Effector memory CD8-positive, alpha-beta T cell (primary cell): ENCODE data around the gene ARHGEF40.
A peak's percentile ranks its signal among the peaks of the same experiment; 100 is the strongest.

Experiments
- ATAC-seq: fragments of 150-1000 bp; cut with Tn5 transposase; replicated peaks from 2 replicates; pipeline ENCODE4 v1.10.0; 2021; ENCODE audit warnings: mild to moderate bottlenecking, moderate library complexity
- DNase-seq, 3 experiments: peaks; one replicate each; pipeline ENCODE4 v3.0.0; 2021
- H3K27ac Mint-ChIP-seq, 2 donors: one replicate each; pipeline ENCODE4 v1.8.0; 2022; ENCODE audit warnings: mild to moderate bottlenecking in 2 of 2, mixed read lengths in 2 of 2, moderate library complexity in 2 of 2
- H3K27me3 Mint-ChIP-seq, 2 donors: one replicate each; pipeline ENCODE4 v1.8.0; 2022; ENCODE audit warnings: mixed read lengths in 2 of 2
- H3K36me3 Mint-ChIP-seq: one replicate; pipeline ENCODE4 v1.8.0; 2022; ENCODE audit warnings: mild to moderate bottlenecking, moderate library complexity, mixed read lengths; ENCODE audit not compliant: insufficient read depth
- H3K4me1 Mint-ChIP-seq, 2 donors: one replicate each; pipeline ENCODE4 v1.8.0; 2022; ENCODE audit warnings: low read depth in 2 of 2, mixed read lengths in 2 of 2
- H3K4me3 Mint-ChIP-seq, 2 donors: one replicate each; pipeline ENCODE4 v1.8.0; 2022; ENCODE audit warnings: mild to moderate bottlenecking in 2 of 2, mixed read lengths in 2 of 2, moderate library complexity in 2 of 2
- H3K9me3 Mint-ChIP-seq, 2 donors: one replicate each; pipeline ENCODE4 v1.8.0; 2022; ENCODE audit warnings: mixed read lengths in 2 of 2

Gene ARHGEF40

GRCh38 chr14:21058903-21059302, 11.2 kb upstream of the ARHGEF40 start:
- DNase-seq, result no peak
- H3K4me3 Mint-ChIP-seq, result no peak overlapping the region
- no peak for ATAC-seq
- no peaks in the 10 kb centered on the region for H3K9me3 Mint-ChIP-seq
- H3K36me3 Mint-ChIP-seq, result no peaks in the 10 kb centered on the region
- H3K27ac Mint-ChIP-seq, result no peak overlapping the region
- H3K27me3 Mint-ChIP-seq, result peaks cover 43 to 54% of the 10 kb centered on the region in 2 donors
- no peaks in the 10 kb centered on the region for H3K4me1 Mint-ChIP-seq

- Mint-ChIP-seq H3K4me3 (no peak overlapping the region), H3K27me3 (peaks cover 46 to 57% of the 10 kb centered on the region in 2 donors), H3K4me1 (no peaks in the 10 kb centered on the region), H3K27ac (no peak overlapping the region), H3K9me3 (no peaks in the 10 kb centered on the region), H3K36me3 (no peaks in the 10 kb centered on the region)
- DNase-seq (no peak), ATAC-seq (no peak)
Observed at GRCh38 chr14:21059842-21060613, 10.1 kb upstream of the ARHGEF40 start.

- no peak overlapping the region for H3K4me3 Mint-ChIP-seq
- H3K27ac Mint-ChIP-seq, result no peak overlapping the region
- no peaks in the 10 kb centered on the region for H3K36me3 Mint-ChIP-seq
- DNase-seq (no peak), ATAC-seq (no peak)
- peaks cover 54 to 65% of the 10 kb centered on the region in 2 donors for H3K27me3 Mint-ChIP-seq
- H3K4me1 Mint-ChIP-seq, result no peaks in the 10 kb centered on the region
- no peaks in the 10 kb centered on the region for H3K9me3 Mint-ChIP-seq
Observed at GRCh38 chr14:21060614-21061346, 9.3 kb upstream of the ARHGEF40 start.

GRCh38 chr14:21061347-21061668, 8.8 kb upstream of the ARHGEF40 start:
- H3K9me3 Mint-ChIP-seq, result no peaks in the 10 kb centered on the region
- DNase-seq (no peak), ATAC-seq (no peak)
- no peak overlapping the region for H3K4me3 Mint-ChIP-seq
- H3K27ac Mint-ChIP-seq, result no peak overlapping the region
- H3K36me3 Mint-ChIP-seq, result no peaks in the 10 kb centered on the region
- peaks cover 59 to 70% of the 10 kb centered on the region in 2 donors for H3K27me3 Mint-ChIP-seq
- no peaks in the 10 kb centered on the region for H3K4me1 Mint-ChIP-seq

GRCh38 chr14:21063479-21063878, 6.6 kb upstream of the ARHGEF40 start:
- Mint-ChIP-seq H3K9me3 (no peaks in the 10 kb centered on the region), H3K27me3 (peaks cover 78 to 85% of the 10 kb centered on the region in 2 donors), H3K27ac (no peak overlapping the region), H3K4me3 (no peak overlapping the region), H3K36me3 (peaks cover 2% of the 10 kb centered on the region), H3K4me1 (peaks cover 1% of the 10 kb centered on the region in 2 donors)
- no peak for DNase-seq
- ATAC-seq, result no peak

GRCh38 chr14:21066882-21067502, 3.1 kb upstream of the ARHGEF40 start:
- ATAC-seq, result no peak
- no peak for DNase-seq
- H3K4me1 Mint-ChIP-seq, result peaks cover 28 to 31% of the 10 kb centered on the region in 2 donors
- H3K9me3 Mint-ChIP-seq, result no peaks in the 10 kb centered on the region
- H3K27ac Mint-ChIP-seq, result no peak overlapping the region
- peaks cover 8% of the 10 kb centered on the region for H3K36me3 Mint-ChIP-seq
- peaks cover 89 to 90% of the 10 kb centered on the region in 2 donors for H3K27me3 Mint-ChIP-seq
- no peak overlapping the region for H3K4me3 Mint-ChIP-seq

- ATAC-seq (peak; percentile 64), DNase-seq (peak; percentile 56 to 62 (median 58))
- H3K27me3 Mint-ChIP-seq, result peaks cover 89 to 90% of the 10 kb centered on the region in 2 donors
- H3K27ac Mint-ChIP-seq, result peak overlapping the region; percentile 92 to 93
- peak overlapping the region; percentile 85 to 86 for H3K4me3 Mint-ChIP-seq
- H3K9me3 Mint-ChIP-seq, result no peaks in the 10 kb centered on the region
- peaks cover 28 to 34% of the 10 kb centered on the region in 2 donors for H3K4me1 Mint-ChIP-seq
- peaks cover 11% of the 10 kb centered on the region for H3K36me3 Mint-ChIP-seq
Observed at GRCh38 chr14:21068521-21069387, 1.4 kb upstream of the ARHGEF40 start.

- H3K27ac Mint-ChIP-seq, result peak overlapping the region; percentile 92 to 93
- peak overlapping the region; percentile 85 to 86 for H3K4me3 Mint-ChIP-seq
- H3K9me3 Mint-ChIP-seq, result no peaks in the 10 kb centered on the region
- H3K27me3 Mint-ChIP-seq, result peaks cover 83 to 94% of the 10 kb centered on the region in 2 donors
- peaks cover 28 to 34% of the 10 kb centered on the region in 2 donors for H3K4me1 Mint-ChIP-seq
- DNase-seq (peak; percentile 18 to 29 (median 28)), ATAC-seq (peak; percentile 36)
- peaks cover 11% of the 10 kb centered on the region for H3K36me3 Mint-ChIP-seq
Observed at GRCh38 chr14:21069388-21070082, 569 bp upstream of the ARHGEF40 start.

GRCh38 chr14:21070610-21071224, 613 bp downstream of the ARHGEF40 start:
- Mint-ChIP-seq H3K9me3 (no peaks in the 10 kb centered on the region), H3K4me3 (peak overlapping the region; percentile 85), H3K36me3 (peaks cover 11% of the 10 kb centered on the region), H3K4me1 (peaks cover 28 to 34% of the 10 kb centered on the region in 2 donors), H3K27me3 (peaks cover 74 to 84% of the 10 kb centered on the region in 2 donors), H3K27ac (peak overlapping the region; percentile 86 to 90)
- peak in 2 of 3 experiments; percentile 18 for DNase-seq
- peak; percentile 35 for ATAC-seq

GRCh38 chr14:21071225-21072030, 1.3 kb downstream of the ARHGEF40 start:
- H3K4me1 Mint-ChIP-seq, result peaks cover 28 to 34% of the 10 kb centered on the region in 2 donors
- peak; percentile 38 for ATAC-seq
- peaks cover 11% of the 10 kb centered on the region for H3K36me3 Mint-ChIP-seq
- H3K4me3 Mint-ChIP-seq, result peak overlapping the region; percentile 85
- peak in 2 of 3 experiments; percentile 18 to 20 for DNase-seq
- peak overlapping the region; percentile 86 to 90 for H3K27ac Mint-ChIP-seq
- H3K27me3 Mint-ChIP-seq, result peaks cover 72 to 81% of the 10 kb centered on the region in 2 donors
- no peaks in the 10 kb centered on the region for H3K9me3 Mint-ChIP-seq

GRCh38 chr14:21072031-21072473, 1.9 kb downstream of the ARHGEF40 start:
- ATAC-seq (no peak), DNase-seq (no peak)
- H3K27me3 Mint-ChIP-seq, result peaks cover 66 to 76% of the 10 kb centered on the region in 2 donors
- H3K36me3 Mint-ChIP-seq, result peaks cover 11% of the 10 kb centered on the region
- H3K27ac Mint-ChIP-seq, result peak overlapping the region in 1 of 2 donors; percentile 86
- H3K4me1 Mint-ChIP-seq, result peaks cover 28 to 34% of the 10 kb centered on the region in 2 donors
- no peaks in the 10 kb centered on the region for H3K9me3 Mint-ChIP-seq
- peak overlapping the region; percentile 85 for H3K4me3 Mint-ChIP-seq
